K562 (cell line): ENCODE results near the gene TK1. TPM values are rescaled to one million over a fixed set of nuclear protein-coding genes. Genes with fewer than 3 reads are reported as not detected.

ENCODE experiments used
- CBX1 ChIP-seq: sonication (generic); IDR thresholded peaks from 2 replicates; pipeline ENCODE4 v1.6.1; 2016; ENCODE audit warnings: antibody characterized with exemption, low read depth, mild to moderate bottlenecking
- CREB1 ChIP-seq, 2 experiments: sonication (generic) in 1 of 2; formaldehyde crosslinking in 1 of 2; IDR thresholded peaks; 2 replicates each; pipeline versions ENCODE4 v1.6.1 to v1.8.0; 2012 to 2022; ENCODE audit warnings: inconsistent platforms in 1 of 2, mild to moderate bottlenecking in 1 of 2, missing genetic modification reagents in 1 of 2, moderate library complexity in 1 of 2
- ILF3 ChIP-seq: fragments of 450-650 bp; IDR thresholded peaks from 2 replicates; pipeline ENCODE4 v1.6.1; 2018; ENCODE audit warnings: antibody characterized with exemption, mild to moderate bottlenecking, moderate library complexity, borderline replicate concordance
- L3MBTL2 ChIP-seq: fragments of 450-650 bp; IDR thresholded peaks from 2 replicates; pipeline ENCODE4 v1.6.1; 2016; ENCODE audit warnings: mild to moderate bottlenecking, moderate library complexity
- MBD2 ChIP-seq: sonication (generic); IDR thresholded peaks from 2 replicates; pipeline ENCODE4 v1.6.1; 2016; ENCODE audit warnings: low read depth, borderline replicate concordance
- MYC ChIP-seq, 2 experiments: fragments of 250-450 bp in 1 of 2; sonication (Bioruptor Pico) in 1 of 2; IDR thresholded peaks; 2 replicates each; pipeline versions ENCODE4 v1.5.1 to v1.6.1; 2012 to 2021; ENCODE audit warnings: low read depth in 2 of 2, borderline replicate concordance in 1 of 2, improper control_type of control experiment in 1 of 2, low read length in 1 of 2, mild to moderate bottlenecking in 1 of 2, moderate library complexity in 1 of 2
- POLR2G ChIP-seq: fragments of 200-400 bp; formaldehyde crosslinking; IDR thresholded peaks from 2 replicates; pipeline ENCODE4 v1.6.1; 2017; ENCODE audit warnings: low read depth, mild to moderate bottlenecking, antibody characterized with exemption, low read length, moderate library complexity
- RNF2 ChIP-seq: sonication (generic); IDR thresholded peaks from 2 replicates; pipeline ENCODE4 v1.6.1; 2016
- SMC3 ChIP-seq: conservative IDR thresholded peaks from 2 replicates; pipeline ENCODE4 v1.6.1; 2011; ENCODE audit warnings: low read depth, low read length, improper control_type of control experiment; ENCODE audit not compliant: insufficient read depth
- SPI1 ChIP-seq: IDR thresholded peaks from 2 replicates; pipeline ENCODE4 v1.6.1; 2011; ENCODE audit warnings: low read depth, low read length, control low read depth, borderline replicate concordance
- TBP ChIP-seq: optimal IDR thresholded peaks from 2 replicates; pipeline ENCODE3; 2011; ENCODE audit warnings: low read depth, low read length, improper control_type of control experiment
- polyA plus RNA-seq, 8 experiments: library from polyadenylated mRNA; depleted of rRNA in 4 of 8; stranded (reverse) in 5 of 8; unstranded in 3 of 8; fragments of >200 nt; fragmentation: Nextera tagmentation in 2 of 8; fragmentation: Illumina TruSeq in 1 of 8; extraction: Ambion mirVana in 2 of 8; extraction: Trizol in 1 of 8; gene quantifications; 2 replicates each; pipeline versions ENCODE4 v1.2.1 to v1.2.3, GENCODE V29; 2011 to 2014; ENCODE audit warnings: inconsistent platforms in 1 of 8, missing spikeins in 1 of 8
- total RNA-seq, 7 experiments: library from RNA; depleted of rRNA in 6 of 7; stranded (reverse); fragments of >200 nt in 6 of 7; fragmentation: Illumina TruSeq in 2 of 7; extraction: Trizol in 2 of 7; gene quantifications; 2 replicates each; pipeline versions ENCODE4 v1.2.1 to v1.2.3, GENCODE V29; 2011 to 2021; ENCODE audit warnings: low replicate concordance in 1 of 7
- TF ChIP-seq, protein P1 (sequence below), 2 experiments: fragments of 450-650 bp in 1 of 2; sonication (generic) in 1 of 2; formaldehyde crosslinking in 1 of 2; IDR thresholded peaks; 2 replicates each; pipeline versions ENCODE4 v1.7.1 to v1.9.0; 2016 to 2022; ENCODE audit warnings: inconsistent platforms in 1 of 2, mild to moderate bottlenecking in 1 of 2, missing genetic modification reagents in 1 of 2
- TF ChIP-seq, protein P2 (sequence below): fragments of 450-650 bp; IDR thresholded peaks from 2 replicates; pipeline ENCODE4 v1.6.1; 2014; ENCODE audit warnings: low read depth, mild to moderate bottlenecking, moderate library complexity, borderline replicate concordance
- TF ChIP-seq, protein P3 (sequence below): sonication (generic); formaldehyde crosslinking; IDR thresholded peaks from 2 replicates; pipeline ENCODE4 v1.8.0; 2022; ENCODE audit warnings: missing genetic modification reagents, mild to moderate bottlenecking, moderate library complexity, borderline replicate concordance

Gene TK1
- total and polyA plus RNA-seq, 9 of the 15 experiments (the other 6 are each of a cell fraction or from before 2014, with no cell fraction given) = 8.4 to 280 (median 103) TPM

DNA sequence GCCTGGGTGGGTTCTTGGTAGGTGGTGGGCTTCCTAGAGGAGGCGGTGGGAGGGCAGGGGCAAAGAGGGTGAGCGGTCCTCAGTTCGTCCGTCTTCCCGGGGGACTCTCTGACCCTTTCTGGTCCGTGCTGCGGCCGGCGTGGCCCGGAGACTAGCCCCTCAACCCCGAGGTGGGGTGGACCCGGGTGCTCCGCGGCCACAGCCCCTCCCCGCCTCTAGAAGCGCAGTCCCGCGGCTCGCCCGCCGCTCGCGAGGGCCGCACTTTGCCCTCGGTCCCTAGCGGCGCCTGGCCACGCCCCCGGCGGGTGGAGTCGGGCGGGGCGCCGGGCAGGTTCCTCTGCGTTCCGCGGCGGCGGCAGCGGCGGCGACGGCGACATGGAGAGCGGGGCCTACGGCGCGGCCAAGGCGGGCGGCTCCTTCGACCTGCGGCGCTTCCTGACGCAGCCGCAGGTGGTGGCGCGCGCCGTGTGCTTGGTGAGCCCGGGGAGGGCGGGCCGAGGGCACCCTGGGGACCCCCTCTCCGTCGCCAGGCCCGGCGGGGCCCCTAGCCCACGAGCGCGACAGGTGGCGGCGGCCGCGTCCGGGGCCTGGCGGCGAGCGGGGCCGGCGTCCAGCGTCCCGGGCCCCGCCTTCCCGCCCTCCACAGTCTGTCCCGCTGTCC lies 18.5 kb downstream of the TK1 start, which contains the start of gene SYNGR2 (continued):
- TF ChIP-seq, protein P1, sequence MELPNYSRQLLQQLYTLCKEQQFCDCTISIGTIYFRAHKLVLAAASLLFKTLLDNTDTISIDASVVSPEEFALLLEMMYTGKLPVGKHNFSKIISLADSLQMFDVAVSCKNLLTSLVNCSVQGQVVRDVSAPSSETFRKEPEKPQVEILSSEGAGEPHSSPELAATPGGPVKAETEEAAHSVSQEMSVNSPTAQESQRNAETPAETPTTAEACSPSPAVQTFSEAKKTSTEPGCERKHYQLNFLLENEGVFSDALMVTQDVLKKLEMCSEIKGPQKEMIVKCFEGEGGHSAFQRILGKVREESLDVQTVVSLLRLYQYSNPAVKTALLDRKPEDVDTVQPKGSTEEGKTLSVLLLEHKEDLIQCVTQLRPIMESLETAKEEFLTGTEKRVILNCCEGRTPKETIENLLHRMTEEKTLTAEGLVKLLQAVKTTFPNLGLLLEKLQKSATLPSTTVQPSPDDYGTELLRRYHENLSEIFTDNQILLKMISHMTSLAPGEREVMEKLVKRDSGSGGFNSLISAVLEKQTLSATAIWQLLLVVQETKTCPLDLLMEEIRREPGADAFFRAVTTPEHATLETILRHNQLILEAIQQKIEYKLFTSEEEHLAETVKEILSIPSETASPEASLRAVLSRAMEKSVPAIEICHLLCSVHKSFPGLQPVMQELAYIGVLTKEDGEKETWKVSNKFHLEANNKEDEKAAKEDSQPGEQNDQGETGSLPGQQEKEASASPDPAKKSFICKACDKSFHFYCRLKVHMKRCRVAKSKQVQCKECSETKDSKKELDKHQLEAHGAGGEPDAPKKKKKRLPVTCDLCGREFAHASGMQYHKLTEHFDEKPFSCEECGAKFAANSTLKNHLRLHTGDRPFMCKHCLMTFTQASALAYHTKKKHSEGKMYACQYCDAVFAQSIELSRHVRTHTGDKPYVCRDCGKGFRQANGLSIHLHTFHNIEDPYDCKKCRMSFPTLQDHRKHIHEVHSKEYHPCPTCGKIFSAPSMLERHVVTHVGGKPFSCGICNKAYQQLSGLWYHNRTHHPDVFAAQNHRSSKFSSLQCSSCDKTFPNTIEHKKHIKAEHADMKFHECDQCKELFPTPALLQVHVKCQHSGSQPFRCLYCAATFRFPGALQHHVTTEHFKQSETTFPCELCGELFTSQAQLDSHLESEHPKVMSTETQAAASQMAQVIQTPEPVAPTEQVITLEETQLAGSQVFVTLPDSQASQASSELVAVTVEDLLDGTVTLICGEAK (IDR thresholded peaks at IDR 0.05) = no peak
- TF ChIP-seq, protein P1 (CRISPR knock-in tag; IDR thresholded peaks at IDR 0.05) = no peak
- TF ChIP-seq ILF3 (peak; percentile 94; the same call in 1 of the 2 replicates), CREB1 (IDR thresholded peaks at IDR 0.05) (0 out of 2 replicates have a peak, but pooled peaks have one; percentile 24), CREB1 (CRISPR knock-in tag; IDR thresholded peaks at IDR 0.05) (peak; percentile 48; the same call in 1 of the 2 replicates), RNF2 (no peak), POLR2G (peak; percentile 93), L3MBTL2 (peak; percentile 77), SMC3 (0 out of 2 replicates have a peak, but pooled peaks have one; percentile 10), MBD2 (peak; percentile 7; the same call in 1 of the 2 replicates), SPI1 (peak; percentile 32; the same call in 1 of the 2 replicates), CBX1 (0 out of 2 replicates have a peak, but pooled peaks have one; percentile 50), MYC (IDR thresholded peaks at IDR 0.05; ENCODE audit: low read depth, low read length) (peak; percentile 41; the same call in 1 of the 2 replicates), MYC (CRISPR knock-in tag; IDR thresholded peaks at IDR 0.05; ENCODE audit: borderline replicate concordance, low read depth) (no peak), TBP (peak; percentile 52)
- TF ChIP-seq, protein P2, sequence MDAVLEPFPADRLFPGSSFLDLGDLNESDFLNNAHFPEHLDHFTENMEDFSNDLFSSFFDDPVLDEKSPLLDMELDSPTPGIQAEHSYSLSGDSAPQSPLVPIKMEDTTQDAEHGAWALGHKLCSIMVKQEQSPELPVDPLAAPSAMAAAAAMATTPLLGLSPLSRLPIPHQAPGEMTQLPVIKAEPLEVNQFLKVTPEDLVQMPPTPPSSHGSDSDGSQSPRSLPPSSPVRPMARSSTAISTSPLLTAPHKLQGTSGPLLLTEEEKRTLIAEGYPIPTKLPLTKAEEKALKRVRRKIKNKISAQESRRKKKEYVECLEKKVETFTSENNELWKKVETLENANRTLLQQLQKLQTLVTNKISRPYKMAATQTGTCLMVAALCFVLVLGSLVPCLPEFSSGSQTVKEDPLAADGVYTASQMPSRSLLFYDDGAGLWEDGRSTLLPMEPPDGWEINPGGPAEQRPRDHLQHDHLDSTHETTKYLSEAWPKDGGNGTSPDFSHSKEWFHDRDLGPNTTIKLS = peak; percentile 41; the same call in 1 of the 2 replicates
- TF ChIP-seq, protein P3, sequence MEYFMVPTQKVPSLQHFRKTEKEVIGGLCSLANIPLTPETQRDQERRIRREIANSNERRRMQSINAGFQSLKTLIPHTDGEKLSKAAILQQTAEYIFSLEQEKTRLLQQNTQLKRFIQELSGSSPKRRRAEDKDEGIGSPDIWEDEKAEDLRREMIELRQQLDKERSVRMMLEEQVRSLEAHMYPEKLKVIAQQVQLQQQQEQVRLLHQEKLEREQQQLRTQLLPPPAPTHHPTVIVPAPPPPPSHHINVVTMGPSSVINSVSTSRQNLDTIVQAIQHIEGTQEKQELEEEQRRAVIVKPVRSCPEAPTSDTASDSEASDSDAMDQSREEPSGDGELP (CRISPR knock-in tag) = 0 out of 2 replicates have a peak, but pooled peaks have one; percentile 54
